Measurements from ENCODE around the gene PRDM10.
"Not testable (repeated sequence)": the region's sequence is repeated elsewhere in the genome, so short reads cannot be mapped to it uniquely, and the experiment has no call there.

Gene PRDM10

DNA sequence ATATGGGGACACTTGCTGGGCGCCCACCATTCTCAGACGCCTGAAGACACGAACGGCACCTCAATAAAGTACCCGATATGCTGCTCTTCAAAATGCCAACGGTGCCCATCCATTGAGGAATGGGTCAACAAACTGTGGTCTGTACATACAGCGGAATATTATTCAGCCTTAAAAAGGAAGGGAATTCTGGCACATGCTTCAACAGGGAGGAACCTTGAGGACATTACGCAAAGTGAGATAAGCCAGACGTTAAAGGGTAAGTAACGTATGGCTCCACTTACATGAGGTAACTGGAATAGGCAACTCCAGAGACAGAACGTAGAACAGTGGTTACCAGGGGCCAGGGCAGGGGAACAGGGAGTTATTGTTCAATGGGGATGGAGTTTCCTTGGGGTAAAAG lies 28.0 kb downstream of the PRDM10 start:
- no peak for DNase-seq

DNA sequence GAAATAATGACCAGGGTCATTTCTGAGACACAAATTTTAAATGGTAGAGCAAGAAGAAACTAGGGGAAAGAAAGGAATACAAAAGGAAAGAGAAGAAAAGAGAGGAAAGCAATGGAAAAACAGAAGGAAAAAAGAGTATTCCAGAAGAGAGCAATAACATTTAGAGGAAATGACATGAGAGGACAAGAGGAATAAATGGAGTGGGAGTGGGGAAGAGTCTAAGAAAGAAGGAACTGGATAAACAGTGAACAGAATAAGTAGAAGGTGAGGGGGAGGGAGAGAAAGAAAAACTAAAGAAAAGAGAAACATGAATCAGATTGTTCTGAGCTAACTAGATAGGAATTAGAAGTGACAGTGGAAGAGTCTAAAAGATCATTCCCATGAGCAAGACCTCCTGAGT lies 28.4 kb downstream of the PRDM10 start:
- DNase-seq: no peak

DNA sequence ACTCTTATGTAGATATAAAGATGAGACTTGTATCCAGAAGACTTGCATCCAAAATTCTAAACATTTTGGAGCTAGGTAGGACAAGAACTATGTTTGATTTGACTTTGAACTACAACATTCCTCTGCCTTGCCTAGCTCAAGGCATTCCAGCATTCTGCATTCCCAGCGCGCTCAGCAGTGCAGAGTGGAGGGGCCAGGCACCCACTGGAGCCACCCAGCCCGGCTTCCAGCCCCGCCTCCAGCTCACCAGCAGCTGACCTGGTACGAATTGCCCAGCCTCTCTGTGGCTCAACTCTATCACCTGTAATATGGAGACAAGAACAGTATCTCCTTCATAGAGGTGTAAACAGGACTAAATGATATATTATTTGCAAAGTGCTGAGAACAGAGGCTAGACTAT lies 28.8 kb downstream of the PRDM10 start:
- DNase-seq: no peak

DNA sequence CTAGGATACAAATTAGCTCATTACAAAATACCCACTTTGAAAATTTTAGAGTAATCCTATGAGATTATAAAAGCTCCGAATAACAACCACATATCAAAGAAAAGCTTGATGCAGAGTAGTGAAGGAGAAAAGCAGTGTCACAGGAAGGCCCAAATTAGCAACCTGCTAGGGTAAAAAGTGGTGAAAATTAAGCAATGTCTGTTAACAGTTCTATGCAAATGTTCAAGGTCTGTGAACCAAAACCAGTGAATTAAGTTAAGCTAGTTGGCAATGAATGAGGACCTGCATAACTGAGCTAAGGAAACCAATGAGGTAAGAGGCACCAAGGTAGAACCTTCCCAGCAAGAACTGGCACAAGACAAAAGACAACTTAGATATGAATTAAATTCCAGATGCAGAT lies 29.6 kb downstream of the PRDM10 start:
- no peak for DNase-seq

DNA sequence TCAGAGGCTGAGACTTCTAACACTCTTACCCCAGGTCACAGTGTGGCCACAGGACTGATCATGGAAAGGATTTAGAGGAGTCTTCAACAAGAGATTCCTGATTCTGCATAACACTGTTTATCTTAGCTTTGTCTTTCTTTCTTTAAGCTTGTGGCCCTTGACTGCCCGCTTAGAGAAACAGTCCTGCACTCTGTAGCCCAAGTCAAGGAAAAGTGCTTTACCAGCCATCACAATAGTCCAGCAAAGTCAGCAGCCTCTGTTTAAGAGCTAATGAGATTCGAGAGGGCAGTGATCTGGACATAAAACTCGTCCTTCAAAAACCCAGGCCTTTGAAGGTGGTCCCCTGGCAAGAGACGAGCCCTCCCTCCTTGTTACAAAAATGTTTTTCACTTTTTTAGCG lies 30.0 kb downstream of the PRDM10 start:
- no peak for DNase-seq

DNA sequence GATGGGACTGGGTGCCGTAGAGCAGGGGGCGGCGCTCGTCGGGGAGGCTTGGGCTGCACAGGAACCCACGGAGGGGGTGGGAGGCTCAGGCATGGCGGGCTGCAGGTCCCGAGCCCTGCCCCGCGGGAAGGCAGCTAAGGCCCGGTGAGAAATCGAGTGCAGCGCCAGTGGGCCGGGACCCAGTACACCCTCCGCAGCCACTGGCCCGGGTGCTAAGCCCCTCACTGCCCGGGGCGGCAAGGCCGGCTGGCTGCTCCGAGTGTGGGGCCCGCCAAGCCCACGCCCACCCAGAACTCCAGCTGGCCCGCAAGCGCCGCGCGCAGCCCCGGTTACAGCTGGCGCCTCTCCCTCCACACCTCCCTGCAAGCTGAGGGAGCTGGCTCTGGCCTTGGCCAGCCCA lies 30.8 kb downstream of the PRDM10 start:
- not testable (repeated sequence) for DNase-seq

DNA sequence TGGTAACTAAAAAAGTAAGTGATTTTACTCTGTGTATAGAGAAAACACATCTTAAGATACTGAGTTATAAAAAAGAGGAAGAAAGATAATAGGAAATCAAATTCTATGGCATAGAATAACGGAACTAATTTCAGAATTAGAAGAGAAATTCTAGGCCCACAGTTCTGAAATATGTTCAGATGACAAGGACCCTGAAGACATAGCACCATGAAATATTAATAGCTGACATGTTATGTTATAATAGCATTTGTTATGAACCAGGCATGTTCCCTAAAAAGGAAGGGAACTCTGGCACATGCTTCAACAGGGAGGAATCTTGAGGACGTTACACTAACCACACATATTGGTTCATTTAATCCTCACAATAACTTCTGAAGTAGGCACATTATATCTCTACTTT lies 32.7 kb downstream of the PRDM10 start:
- DNase-seq: no peak

DNA sequence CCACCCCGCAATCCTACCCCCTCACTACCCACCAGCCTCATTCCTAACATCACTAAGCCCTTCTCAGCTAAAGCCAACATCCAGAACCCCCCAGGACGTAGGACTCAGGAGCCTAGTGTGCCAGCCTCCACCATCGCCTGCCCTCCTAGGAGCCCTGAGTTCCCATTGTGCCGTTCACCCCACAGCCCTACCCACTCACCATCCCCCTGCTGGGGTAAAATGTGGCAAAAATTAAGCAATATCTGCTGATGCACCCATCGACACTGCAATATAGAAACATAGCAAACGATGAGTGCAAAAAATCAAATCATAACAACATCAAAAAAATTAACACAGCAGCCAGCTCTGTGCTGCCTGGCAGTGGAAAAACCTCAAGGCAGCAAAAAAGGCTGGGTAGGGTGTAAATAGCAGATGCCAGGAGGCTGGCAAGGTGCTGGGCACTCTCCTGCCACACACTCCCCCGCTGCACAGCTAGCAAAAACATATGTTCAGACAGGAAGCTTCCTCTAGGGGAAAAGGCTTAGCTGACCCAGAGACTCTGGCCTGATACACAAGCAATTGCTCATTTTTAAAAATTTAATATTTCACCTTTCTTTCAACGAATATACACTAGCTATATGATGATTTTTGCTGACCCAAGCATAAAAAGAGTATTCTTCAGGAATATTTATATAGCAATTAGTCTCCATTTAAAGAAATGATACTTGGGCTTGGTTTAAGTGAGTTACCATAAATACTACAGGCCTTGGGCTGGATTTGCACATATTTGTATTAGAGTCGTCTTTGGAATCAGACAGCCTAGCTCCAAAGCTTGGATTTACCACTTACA lies 33.8 kb downstream of the PRDM10 start:
- DNase-seq: no peak

DNA sequence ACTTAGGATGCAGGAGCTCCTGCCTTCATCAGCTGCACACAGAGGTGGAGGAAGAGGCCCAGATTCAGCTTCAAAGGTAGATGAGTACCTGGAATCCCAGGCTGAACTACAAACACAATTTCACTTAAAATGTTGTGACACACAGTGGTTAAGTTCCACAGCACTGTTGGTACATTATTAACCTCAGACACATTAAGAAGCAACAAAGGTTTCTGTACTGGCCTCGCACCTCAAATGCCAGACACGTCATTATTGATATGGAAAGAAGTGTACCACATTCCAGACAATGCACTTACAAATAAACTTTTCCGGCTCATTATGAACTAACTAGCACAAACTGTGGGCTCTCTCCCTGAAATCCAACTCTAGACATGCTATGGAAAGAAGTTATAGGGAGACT lies 34.6 kb downstream of the PRDM10 start:
- no peak for DNase-seq

DNA sequence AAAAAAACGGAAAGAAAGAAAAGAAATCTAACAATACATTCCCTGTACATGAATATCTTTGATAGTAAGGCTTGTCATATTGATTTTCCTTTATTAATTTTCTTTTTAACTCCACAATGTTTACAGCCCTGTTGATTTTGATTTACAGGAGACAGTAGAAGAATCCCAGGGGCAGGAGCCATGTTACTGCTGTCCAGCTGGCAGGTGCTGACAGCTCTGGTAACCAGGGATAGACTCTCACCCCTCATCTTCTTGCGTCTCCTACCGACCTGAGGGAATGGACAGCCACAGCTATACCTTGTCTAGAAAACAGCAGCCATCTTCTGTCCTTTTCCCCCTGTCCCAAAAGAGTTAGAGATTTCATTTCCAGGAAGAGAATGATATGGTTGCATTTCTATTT lies 37.4 kb downstream of the PRDM10 start:
- no peak for DNase-seq

DNA sequence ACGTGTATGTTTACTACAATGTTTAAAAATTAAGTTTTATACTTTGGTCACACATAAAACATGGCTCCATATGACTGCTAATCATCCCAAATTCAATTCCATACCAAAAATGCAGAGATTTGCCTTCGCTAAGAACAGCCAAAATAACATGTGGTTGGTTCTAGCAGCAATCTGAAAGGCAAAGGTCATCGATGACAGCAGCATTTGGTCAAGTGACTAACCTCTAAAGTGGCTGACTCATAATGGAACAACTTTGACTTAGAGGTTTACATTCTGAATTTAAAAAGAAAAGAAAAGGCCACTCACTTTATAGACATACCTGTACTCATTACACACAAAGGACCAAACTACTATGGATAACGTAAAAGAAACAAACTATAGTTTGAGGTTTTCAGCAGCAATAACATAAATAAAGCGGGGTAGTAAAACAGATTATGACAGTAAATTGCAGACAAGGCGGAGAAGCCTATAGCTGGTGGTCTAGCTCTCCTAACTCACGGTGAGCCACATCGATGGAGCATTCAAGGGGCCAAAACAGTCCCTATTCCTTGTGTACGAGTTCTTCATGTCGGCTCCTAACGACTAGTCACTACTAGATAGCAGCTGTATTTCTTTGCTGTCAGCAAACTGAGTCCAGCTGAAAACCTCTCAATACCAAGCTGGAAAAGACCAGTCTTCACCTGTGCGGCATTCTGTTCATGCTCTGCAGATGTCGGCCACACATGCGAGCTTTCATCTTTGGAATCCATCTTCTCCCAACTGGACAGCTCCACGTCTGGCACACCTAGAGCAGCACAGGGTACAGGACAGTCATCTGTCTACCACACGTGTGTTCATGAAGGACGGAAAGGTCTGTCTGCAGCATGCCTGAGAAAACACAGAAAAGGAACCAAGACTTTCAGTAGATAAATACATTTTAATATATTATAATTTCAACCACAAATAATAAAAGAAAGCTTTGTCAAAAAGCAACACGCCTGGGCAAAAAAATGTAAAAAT lies 42.1 kb downstream of the PRDM10 start:
- DNase-seq: no peak

DNA sequence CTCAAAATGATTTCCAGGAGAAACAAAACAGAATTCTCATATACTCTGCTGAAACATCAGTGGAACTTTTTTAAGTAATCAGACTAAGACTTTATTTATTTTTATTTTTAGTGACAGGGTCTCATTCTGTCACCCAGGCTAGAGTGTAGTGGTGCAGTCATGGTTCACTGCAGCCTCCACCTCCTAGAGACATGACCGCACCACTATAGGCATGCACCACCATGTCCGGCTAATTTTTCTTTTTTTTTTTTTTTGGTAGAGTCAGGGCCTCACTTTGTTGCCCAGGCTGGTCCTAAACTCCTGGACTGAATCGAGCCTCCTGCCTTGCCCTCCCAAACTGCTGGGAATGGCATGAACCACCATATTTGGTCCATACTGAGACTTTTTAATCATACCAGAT lies 42.9 kb downstream of the PRDM10 start:
- DNase-seq: no peak

DNA sequence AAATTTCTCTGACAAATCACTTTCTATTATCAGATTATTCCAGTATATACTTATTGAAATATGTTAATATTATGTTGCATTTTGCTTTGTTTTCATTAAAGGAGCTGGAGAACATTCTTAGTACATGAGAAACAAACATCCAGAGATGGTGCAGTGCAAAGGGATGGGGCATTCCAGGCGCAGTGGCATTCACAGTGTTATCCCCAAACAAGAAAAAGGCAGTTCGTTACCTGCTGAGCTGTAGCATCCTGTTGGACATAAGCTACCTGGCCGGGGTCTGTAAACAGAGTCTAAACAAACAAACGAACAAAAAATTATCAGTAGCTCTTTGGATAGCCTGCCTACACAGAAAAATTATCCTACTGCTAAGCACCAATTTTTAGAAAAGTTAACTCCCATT lies 47.4 kb downstream of the PRDM10 start:
- no peak for DNase-seq

DNA sequence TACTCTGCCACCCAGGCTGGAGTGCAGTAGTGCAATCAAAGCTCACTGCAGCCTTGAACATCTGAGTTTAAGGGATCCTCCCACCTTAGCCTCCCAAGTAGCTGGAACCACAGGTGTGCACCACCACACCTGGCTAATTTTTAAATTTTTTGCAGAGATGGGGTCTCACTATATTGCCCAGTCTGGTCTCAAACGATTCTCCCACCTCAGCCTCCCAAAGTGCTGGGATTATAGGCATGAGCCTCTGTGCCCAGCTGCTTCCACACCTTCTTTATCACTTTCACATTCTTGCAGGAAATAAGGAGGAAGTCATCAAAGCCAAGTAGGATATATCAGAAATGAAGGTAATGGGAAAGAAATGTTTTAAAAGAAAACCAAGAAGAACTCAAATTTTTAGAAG lies 47.9 kb downstream of the PRDM10 start:
- not testable (repeated sequence) for DNase-seq

DNA sequence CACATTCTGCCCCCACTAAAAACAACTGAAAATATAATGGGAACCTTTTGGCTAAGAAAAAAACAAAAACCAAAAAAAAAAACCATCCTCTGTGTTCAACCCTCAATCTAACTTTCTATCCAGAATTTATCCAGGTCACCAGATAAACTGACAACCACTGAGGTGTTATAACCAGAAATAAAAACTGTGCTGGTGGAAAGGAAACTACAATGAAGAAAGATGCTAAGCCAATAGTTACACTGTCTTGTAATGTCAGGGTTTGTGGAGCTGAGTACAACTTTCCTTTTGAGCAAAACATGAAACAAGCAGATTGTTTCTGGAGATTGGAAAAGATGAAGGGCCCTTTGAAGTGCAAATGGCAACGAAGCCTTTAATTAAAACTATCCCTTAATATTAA lies 50.8 kb downstream of the PRDM10 start:
- no peak for DNase-seq

DNA sequence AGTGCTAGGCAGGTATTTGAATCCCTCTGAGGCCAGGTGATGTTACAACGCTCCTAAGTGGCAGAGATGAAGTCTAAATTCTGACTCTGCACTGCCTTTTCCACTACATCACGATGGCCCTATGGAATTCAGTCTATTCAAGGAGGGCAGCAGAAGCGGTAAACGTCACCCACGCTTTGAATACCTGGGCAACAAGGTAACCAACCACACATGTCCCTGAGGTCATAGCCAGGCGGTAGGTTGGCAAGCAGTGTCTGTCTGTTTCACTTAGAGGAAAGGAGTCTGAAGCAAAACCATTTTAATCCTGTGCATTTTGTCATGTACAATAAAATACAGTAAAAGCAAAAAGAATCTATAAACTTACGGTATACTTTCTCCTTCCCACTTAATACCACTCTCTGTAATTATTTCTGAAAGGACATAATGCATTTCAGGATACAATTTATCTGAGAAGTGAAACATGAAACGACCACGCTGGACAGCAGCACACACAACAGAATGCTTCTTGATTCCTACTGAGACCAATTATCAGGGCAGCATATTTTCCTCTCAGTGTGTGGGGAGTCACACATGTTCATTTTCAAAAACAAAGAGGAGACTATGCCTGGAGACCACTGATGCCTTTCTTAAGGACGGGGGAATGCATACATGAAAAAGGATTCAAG lies 51.3 kb downstream of the PRDM10 start:
- DNase-seq: no peak

DNA sequence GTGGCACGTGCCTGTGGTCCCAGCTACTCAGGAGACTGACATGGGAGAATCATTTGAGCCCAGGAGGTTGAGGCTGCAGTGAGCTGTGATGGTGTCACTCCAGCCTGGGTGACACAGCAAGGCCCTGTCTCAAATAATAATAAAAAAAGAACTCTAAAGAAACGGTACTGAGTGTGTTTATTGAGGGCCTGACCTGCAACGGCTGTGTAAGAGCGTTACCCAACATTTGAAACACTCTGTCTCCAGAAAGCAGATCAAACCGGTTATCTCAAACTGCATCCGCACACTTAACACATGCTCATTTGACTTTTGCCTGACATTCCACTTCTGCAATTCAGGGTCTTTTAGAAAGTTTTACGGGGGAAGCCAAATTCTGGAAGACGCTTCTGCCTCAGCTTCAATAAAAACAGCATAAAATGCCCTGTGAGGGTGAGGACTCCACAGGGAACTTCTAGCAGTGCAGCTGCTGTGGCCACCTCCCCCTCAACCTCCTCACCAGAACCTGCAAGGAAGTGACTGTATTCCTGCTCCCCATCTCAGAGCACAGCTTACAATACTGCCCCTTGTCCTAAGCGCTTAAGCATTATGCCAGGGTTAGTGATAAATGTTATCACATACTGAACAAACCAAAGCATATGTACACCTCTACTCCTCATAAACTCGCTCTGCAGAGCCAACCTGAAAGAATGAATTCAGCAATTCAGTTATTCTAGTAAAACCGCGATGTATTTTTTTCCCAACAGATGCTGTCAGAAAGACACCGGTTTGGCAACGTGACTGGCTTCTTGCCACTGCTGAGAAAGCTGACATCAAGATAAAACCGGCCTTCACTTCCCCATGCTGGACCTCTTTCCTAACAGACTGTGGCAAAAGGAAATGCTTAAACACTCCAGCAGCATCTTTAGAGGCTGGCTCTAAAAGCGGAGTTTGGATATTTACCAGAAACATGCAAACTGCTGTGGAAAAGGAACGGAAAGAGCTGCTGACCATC lies 52.2 kb downstream of the PRDM10 start:
- DNase-seq: no peak

DNA sequence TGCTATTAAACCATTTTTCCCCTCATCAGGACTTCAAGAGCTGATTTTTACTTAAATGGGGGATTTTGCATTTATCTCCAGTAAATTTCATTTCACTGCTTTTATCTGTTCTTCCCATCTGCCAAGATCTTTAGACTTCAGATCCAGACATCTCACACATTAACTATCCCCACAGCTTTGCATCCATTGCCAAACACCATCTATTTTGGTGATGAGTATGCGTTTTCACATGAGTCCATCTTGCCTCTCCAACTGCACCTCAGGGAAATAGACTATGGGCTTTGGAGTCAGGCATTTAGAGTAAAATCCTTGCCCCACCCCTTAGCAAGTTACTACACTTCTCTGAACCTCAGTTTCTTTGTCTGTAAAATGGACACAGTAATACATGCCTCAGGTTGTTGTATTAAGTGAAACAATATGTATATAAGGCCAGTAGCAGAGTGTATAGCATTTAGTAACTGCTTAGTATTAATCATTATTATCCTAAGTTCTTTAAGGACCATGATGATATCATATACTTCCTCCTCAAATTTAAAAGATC lies 53.6 kb downstream of the PRDM10 start:
- DNase-seq: no peak

DNA sequence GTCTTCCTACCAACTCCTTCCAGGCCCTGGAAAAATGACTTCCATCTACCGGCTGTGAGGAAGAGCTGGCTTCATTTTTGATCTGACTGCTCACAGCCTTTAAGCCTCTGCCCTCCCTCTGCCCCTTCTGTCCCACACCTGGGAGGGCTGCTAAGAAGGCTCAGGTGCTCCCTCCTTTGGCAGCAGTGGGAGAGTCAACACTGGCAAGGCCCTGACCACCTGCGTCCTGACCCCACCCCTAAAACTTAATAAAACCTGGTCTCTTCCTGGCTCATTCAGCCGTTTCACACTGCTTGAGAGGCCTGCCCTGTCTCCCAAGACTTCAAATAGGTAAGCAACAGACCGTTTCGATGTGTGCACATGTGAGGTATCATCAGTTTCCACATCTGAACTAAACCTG lies 55.2 kb downstream of the PRDM10 start:
- no peak for DNase-seq

DNA sequence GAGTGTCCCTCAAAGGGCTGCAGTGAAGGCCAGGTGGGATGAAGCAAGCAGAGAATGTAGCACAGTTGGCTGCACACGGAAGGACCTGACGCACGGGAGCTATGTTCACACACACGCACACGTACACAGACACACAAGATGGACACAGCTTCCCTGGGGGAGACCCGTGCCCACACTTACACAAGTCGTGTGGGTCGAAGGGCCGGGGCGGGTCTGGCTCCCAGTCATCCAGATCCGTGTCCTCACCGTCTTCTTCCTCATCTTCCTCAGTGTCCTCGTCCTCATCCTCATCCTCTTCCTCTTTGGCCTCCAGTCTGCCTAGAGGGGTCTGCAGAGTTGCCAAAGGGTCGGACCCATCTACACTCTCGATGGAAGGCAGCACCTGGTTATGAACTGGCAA lies 55.7 kb downstream of the PRDM10 start:
- DNase-seq: no peak

DNA sequence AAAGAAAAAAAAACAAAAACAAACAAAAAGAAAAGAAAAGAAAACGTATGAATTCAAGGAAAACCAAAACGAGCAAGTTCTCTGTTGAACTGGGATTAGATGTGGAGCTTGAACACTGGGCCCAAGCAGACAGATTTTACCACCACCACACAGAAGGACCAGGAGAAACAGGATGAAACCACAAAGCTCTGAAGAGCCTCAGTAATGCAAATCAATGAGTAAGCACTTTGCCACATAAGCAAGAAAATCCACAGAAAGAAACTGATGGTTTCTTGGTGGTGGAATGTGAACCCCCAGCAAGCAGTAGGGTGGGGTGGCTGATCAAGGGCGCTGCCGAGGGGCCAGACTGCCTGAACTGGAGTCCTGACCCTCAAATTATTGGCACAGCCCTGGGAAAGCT lies 56.4 kb downstream of the PRDM10 start:
- no peak for DNase-seq

DNA sequence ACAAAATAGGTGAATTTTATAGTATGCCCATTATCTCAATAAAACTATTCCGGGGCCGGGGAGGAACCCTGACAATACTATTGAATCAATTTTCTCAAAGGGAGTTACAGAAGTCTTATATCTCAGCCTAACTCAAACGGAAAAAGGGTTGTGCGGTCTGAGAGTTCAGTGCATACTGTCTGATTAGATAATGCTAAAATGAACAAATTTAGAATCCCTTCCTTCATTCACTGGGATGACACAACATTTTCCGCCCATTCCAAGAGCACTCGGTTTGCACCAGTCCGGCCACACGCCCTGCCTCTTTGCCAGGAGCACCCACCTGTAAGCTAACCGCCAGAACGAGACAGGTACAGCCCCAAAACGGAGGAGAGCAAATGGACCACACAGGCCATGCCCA lies 57.3 kb downstream of the PRDM10 start:
- no peak for DNase-seq

Measured in NCI-H2081 treated with DMSO at 0.1 percent for 48 hours (cell line).